NCI-H2227 (cell line): Measurements from ENCODE around the gene KCNJ11.
A peak's percentile ranks its signal among the peaks of the same experiment; 100 is the strongest.

ENCODE experiments used
- DNase-seq: peaks from one replicate; lab custom pipeline; 2025; ENCODE audit not compliant: unreplicated experiment; lab: John Stamatoyannopoulos, UW

The KCNJ11 gene

GRCh38 chr11:17410606-17411379 lies 22.3 kb upstream of the KCNJ11 start:
- no peak for DNase-seq

GRCh38 chr11:17408641-17409040 lies 20.2 kb upstream of the KCNJ11 start:
- no peak for DNase-seq

GRCh38 chr11:17408026-17408425 lies 19.6 kb upstream of the KCNJ11 start:
- no peak for DNase-seq

GRCh38 chr11:17407575-17407974 lies 19.1 kb upstream of the KCNJ11 start:
- no peak for DNase-seq

GRCh38 chr11:17406818-17407149 lies 18.3 kb upstream of the KCNJ11 start:
- DNase-seq = no peak

GRCh38 chr11:17406082-17406817 lies 17.8 kb upstream of the KCNJ11 start:
- peak; percentile 33 for DNase-seq

- peak; percentile 26 for DNase-seq
Observed at GRCh38 chr11:17405232-17406005, 17.0 kb upstream of the KCNJ11 start.

- DNase-seq = no peak
Observed at GRCh38 chr11:17403980-17404759, 15.7 kb upstream of the KCNJ11 start.

GRCh38 chr11:17402486-17402885 lies 14.0 kb upstream of the KCNJ11 start:
- DNase-seq = no peak

GRCh38 chr11:17401841-17402240 lies 13.4 kb upstream of the KCNJ11 start:
- no peak for DNase-seq

GRCh38 chr11:17401316-17401715 lies 12.9 kb upstream of the KCNJ11 start:
- no peak for DNase-seq

GRCh38 chr11:17400048-17400775 lies 11.8 kb upstream of the KCNJ11 start:
- DNase-seq = no peak

- no peak for DNase-seq
Observed at GRCh38 chr11:17399236-17399635, 10.8 kb upstream of the KCNJ11 start.

GRCh38 chr11:17397311-17398002 lies 9.0 kb upstream of the KCNJ11 start:
- DNase-seq = no peak

- DNase-seq = no peak
Observed at GRCh38 chr11:17396598-17397310, 8.3 kb upstream of the KCNJ11 start.

GRCh38 chr11:17395978-17396377 lies 7.5 kb upstream of the KCNJ11 start:
- no peak for DNase-seq

GRCh38 chr11:17395554-17395961 lies 7.1 kb upstream of the KCNJ11 start:
- DNase-seq = no peak

GRCh38 chr11:17394743-17395390 lies 6.4 kb upstream of the KCNJ11 start:
- DNase-seq = no peak

GRCh38 chr11:17393472-17393871 lies 5.0 kb upstream of the KCNJ11 start:
- no peak for DNase-seq
